ENCODE data around the gene BBS1.
"Not testable (repeated sequence)": the region's sequence is repeated elsewhere in the genome, so short reads cannot be mapped to it uniquely, and the experiment has no call there.

The BBS1 gene

DNA sequence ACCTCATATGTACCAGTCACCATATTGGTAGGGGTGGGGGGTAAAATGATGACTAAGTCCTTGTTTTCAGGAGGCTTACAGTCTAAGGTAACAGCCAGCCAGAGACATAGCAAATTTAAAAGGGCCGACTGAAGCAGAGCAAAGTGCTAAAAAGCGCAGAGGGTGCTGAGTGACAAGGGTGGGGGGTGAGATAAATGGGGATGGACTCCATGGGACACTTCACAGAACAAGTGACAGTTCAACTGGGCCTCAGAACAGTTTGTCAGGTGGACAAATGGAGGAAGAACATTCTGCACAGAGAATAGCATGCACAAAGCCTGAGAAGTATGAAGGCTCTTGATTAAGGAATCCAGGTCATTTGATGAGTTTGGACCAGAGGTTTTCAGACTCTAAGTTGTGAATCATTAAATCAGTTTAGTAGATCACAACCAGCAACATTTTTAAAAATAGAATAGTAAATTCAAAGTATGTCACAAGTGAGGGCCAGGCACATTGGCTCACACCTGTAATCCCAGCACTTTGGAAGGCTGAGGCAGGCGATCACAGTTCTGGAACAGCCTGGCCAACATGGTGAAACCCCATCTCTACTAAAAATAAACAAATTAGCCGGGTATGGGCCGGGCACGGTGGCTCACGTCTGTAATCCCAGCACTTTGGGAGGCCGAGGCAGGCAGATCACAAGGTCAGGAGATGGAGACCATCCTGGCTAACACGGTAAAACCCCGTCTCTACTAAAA, 14.0 kb downstream of the BBS1 start:
- no peak for DNase-seq (ENCODE audit: low read depth)

DNA sequence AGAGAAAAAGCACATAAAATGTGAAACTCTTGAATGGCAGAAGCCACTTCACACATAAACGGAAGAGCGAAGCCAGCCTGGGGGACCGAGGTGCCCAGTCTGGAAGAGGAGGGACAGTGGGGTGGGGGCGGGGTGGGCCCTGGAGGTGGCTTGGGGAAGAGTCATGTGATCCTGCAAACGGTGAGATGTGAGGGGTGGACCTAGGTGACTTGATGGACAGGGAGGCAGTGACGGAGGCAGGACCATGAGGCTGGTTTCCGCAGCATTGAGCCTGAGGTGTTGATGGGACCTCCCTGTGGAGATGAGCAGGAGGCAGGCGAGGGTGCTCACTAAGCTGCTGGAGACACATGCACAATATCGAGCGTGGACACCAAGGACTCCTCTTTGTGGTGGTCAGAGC, 18.6 kb downstream of the BBS1 start:
- no peak for DNase-seq (ENCODE audit: low read depth)

DNA sequence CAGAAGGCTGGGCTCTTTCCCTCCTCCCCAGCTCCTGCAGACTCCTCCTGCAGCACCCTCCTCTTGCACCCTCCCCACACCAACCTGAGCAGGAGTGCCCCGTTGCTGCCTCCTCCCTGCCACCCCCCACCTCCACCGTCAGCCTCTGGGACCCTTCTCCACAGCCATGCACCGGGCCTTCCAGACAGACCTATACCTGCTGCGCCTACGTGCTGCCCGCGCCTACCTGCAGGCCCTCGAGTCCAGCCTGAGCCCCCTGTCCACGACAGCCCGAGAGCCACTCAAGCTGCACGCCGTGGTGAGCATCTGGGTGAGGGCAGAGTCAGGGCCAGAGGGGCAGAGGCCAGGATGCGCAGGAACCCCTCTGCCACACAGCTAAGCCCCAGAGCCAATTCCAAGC, 19.2 kb downstream of the BBS1 start:
- DNase-seq (ENCODE audit: low read depth), result no peak

DNA sequence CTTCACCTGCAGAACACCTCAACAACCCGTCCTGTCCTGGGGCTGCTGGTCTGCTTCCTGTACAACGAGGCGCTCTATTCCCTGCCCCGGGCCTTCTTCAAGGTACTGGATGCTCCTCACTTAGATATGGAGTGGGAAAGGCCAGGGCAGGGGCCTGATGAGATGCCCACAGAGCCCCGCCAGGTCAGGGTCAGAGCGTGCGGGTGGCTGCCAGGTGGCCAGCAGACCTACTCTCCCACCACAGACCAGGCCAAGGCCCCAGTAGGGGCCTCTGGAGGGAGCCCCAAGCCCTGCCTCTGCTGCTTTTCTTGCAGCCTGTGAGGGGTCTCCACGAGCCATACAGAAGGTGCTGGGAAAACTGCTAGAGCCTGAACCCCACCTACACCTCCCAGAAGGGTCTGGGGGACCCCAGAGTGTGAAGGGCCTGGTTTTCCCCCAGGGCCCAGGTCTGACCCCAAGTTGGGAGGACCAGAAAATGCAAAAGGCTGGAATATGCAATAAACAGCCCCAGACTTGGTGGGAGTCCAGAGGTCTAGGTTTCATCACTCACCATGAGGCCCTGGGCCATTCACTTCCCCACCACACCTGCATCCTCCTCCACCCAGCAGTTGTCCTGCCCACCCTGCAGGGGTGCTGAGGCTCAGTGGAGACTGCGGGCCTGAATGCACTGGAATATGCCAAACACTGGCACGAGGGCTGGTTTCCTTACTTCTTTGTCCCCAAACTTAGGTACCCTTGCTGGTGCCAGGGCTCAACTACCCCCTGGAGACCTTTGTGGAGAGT, 20.7 kb downstream of the BBS1 start:
- DNase-seq (ENCODE audit: low read depth), result no peak

DNA sequence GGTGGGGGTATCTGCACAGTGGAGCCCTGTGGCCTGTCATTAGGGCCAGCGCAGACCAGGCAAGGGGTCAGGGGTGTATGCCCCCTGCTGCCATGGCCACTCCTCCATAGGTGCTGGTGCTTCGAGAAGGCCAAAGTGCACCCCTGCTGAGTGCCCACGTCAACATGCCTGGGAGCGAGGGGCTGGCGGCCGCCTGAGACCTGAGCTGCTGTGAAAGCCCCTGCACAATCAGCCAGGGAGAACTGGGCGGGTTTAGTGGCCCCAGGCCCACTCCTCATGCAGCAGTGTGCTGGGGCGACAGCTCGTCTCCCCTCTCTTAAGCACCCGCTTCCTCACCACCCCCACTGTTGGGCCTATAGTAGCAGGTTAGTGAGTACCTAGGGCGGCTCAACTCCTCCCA, 21.4 kb downstream of the BBS1 start:
- DNase-seq (ENCODE audit: low read depth), result no peak

DNA sequence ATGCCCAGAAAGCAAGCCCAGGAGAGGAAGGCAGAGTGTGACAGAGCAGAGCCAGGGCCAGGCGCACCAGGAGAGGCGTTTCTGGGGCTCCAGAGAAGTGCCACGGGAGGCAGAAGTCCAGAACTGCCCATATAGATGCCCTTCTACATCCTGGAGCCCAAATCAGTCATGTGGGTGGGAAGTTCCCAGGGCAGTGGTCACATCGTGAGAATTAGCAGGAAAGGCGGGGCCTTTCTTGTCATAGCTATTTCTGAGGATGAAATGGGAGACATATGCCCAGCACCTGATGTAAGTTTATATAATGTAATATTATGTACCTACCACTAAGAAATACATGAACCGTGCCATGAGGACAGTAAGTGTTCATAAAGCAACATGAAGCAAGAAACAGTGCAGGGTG, 22.3 kb downstream of the BBS1 start:
- no peak for DNase-seq (ENCODE audit: low read depth)

DNA sequence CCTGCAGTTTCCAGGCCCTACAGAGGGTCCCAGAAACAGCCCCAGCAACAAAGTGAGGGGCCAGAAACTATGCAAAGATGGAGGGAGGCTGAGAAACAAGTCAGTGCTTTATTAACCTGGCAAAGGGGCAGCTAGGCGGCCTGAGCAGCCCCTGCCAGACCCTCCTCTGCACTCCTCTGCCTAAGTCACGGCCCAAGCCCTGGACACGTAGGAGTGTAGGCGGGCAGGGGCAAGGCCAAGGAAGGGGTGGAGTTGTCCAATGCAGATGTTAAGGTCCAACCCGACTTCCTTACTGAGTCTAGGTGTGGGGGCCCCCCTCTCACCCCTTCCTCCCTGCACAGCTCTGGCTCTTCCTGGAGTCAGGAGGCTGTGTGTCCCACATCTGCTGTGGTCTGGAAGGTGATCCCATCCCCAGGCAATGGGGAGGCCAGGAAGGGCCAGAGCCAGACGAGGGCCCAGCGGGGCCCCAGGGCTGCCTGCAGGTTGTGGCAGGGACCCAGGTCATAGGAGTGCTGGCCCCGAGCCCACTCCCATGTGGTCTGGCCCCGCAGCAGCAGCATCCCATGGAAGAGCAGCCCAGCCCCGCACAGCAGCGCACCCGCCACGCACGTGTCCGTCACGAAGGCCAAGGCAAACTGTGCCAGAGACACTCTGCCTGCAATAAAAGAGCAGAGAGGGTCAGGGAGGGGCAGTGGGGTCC, 28.9 kb downstream of the BBS1 start:
- no peak for DNase-seq (ENCODE audit: low read depth)

DNA sequence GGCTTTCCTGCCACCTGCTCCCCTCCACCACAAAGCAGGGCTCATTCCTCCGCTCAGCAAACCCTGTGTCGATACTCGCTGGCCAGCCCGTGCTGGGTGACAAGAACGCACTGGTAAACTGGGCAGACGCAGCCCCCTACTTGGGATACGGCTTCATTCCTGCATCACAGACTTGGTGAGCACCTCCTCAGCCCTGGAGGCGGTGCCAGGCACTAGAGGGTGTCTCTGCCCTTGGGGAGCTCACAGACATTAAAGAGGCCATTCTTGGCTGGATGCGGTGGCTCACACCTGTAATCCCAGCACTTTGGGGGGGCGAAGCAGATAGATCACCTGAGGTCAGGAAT, 29.4 kb downstream of the BBS1 start:
- DNase-seq (ENCODE audit: low read depth), result no peak

DNA sequence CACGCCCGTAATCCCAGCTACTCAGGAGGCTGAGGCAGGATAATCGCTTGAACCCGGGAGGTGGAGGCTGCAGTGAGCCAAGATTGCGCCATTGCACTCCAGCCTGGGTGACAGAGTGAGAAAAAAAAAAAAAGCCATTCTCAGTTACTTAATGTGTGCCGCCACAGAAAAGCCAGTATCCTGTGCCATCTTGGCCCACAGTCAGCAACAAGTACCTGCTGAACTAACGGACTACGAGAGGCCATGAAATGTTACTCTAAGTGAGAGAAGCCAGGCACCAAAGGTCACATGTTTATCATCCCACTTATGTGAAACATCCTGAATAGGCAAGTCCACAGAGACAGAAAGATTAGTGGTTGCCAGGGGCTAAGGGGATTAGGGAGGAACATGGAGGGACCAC, 30.2 kb downstream of the BBS1 start:
- DNase-seq (ENCODE audit: low read depth), result not testable (repeated sequence)

DNA sequence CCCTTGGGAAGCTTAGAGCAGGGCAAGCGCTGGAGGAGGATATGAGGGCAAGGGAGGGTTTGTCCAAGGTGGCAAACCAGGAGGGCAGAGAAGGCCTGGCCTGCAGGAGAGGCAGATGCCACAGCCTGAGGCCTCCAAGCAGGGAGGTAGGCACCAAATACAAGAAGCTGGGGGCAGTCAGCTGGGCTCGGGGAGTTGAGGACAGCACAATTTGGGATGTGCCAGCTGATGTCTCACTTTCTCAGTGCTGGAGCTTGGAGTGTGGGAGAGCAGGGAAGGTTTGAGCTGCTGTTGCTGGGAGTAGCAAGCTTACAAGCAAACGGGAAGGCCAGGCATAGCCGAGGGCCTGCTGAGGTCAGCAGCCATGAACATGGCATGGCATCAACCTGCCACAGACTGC, 31.5 kb downstream of the BBS1 start:
- DNase-seq (ENCODE audit: low read depth), result no peak

DNA sequence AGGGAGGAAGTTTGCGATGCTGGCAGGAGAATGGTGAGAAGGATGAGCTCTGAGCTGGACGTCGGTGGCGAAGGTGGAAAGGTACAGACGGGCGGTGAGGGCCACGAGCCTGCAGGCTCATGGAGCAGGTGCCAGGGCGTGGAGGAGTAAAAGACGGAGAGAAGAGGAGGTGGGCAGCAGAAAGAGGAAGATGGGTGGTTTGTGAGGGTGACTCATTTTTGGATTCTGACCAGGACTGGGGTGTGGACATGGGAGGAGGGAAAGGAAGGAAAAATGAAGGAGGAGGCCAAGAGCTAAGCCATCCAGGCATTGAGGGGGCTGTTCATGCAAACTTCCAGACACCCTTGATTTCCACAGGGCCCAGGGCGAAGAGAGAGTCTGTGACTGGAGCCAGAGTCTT, 31.9 kb downstream of the BBS1 start:
- DNase-seq (ENCODE audit: low read depth), result no peak

DNA sequence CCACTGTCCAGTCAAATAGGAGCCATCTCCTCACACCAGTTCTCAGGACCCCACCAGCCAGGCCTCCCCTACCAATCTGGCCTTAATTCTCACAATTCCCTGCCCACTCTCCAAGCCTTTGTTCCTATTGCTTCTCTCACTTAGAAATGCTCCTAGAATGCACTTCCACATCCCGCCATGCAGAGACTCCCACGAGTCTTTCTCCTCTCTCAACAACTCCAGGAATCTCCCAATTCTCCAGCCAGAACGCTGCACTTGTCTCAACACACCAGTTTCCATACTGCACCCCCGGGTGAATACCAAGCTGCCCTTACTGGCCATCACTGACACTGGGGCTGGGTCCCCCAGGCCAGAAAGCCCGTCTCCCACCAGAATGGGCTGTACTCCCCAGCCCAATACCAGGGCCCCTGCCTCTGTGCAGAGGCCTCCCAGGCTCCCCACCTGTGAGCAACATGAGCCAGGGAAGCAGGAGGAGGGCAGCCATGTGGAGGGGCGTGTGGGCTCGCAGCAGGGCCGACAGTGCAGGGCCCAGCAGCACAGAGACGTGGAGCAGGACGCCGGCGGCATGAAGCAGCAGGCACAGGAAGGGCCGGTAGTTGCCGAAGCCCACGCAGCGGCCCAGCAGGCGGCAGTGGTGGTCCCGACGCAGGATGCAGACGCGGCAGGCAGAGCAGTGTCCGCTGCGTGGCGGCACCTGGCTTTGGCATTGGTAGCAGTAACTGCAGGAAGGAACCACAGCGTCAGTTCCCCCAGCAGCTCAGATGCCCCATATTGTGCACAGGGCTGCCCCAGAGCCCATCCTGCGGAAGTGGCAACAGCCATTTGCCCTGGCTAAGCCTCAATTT, 33.0 kb downstream of the BBS1 start:
- peak; percentile 39 for DNase-seq (ENCODE audit: low read depth)

DNA sequence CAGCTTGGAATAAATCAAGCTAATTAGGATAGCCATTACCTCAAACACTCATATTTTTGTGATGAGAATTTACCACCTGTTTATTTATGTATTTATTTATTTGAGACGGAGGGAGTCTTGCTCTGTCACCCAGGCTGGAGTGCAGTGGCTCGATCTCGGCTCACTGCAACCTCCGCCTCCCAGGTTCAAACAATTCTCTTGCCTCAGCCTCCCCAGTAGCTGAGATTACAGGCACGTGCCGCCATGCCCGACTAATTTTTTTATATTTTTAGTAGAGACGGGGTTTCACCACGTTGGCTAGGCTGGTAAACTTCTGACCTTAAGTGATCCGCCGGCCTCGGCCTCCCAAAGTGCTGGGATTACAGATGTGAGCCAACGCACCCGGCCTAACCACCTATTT, 34.5 kb downstream of the BBS1 start:
- DNase-seq (ENCODE audit: low read depth), result not testable (repeated sequence)

DNA sequence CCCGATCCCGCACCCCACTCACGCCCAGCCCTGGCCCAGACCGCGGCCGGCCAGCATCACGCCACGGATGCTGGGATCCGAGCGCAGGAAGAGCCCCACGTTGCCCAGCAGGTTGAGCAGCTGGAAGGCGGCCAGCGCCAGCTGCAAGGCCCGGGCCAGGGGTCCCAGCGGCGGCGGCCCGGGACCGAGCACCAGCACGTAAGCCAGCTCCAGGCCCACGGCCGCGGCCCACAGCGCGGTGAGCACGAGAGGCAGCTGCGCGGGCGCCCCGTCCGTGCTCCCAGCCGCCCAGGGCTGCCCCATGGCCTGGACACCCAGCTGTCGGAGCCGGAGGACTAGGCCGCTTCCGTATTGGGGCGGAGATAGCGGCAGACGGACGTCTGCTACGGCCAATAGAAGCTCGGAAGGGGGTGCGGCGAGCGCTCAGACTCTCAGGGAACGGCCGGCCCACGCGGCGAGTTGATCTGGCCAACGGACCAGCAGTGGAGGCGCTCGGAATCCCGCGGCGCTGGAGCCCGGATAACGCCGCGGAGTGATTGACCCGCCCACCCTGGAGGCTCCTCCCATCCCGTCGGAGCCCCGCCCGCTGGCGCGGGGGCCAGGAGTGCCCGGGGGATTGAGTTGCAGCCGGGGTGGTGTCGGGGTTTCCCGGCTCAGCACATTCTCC, 35.4 kb downstream of the BBS1 start, which contains the start of gene ZDHHC24:
Gene ZDHHC24, minus strand, starts transcription at position 348 of the 667 bp plus-strand sequence. Its CDS starts 45 bp downstream, at position 303.
- DNase-seq (ENCODE audit: low read depth), result peak; percentile 75

DNA sequence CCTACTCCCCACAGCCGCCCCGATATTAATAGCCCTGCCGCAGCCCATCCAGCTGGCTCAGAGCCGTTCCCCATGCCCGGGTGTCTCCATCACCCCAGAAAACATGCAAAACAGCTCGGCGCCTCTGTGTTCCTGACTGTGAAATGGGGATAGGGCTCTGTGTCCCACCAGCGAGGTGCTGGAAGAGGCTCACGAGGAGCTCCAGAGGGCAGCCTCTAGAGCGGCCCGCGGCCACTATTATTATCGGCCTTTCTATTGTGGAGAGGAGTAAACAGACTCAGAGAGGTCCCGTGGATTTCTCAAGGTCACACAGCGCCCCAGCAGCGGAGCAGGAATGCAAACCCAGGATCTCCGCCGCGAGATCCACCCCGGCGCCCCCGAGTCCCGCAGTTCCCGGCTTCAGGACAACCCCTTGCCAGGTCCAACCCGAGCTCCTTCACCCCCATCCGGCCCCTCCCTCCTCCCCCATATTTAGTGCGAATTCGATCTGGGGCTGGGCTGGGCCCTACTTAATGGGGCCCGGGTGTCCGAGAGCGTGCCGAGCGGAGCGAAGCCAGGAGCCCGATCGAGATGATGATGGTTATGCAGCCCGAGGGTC, 36.0 kb downstream of the BBS1 start, which contains the start of gene ACTN3:
Gene ACTN3, plus strand, starts transcription at position 536 of the 598 bp plus-strand sequence. Its CDS starts 35 bp downstream, at position 571.
- DNase-seq (ENCODE audit: low read depth), result no peak

DNA sequence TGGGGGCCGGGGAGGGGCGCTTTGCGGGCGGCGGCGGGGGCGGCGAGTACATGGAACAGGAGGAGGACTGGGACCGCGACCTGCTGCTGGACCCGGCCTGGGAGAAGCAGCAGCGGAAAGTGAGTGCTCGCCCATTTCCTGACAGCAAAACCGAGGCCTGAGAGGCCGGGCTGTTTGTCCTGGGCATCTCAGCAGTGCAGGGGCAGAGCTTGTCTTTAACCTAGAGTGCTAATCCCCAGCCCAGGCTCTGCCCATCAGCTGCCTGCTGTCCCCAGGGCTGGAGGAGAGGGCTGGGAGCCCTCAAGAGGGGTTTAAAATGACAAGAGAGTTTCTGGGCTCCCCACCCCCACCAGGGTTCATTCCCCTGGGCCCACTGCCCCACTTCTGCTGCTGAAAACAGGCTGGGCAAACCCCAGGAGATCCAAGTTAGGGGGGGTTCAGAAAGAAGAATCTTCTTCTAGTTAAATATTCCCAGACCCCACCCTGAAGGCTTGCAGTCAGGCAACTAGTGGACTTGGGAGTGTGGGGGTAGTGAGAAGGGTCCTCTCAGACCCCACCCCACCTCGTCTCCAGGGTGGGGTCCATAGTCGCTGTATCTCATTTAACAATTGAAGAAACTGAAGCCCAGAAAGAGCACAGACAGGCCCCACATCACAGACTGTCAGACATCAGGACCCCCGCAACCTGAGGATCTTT, 36.7 kb downstream of the BBS1 start:
- DNase-seq (ENCODE audit: low read depth), result no peak

DNA sequence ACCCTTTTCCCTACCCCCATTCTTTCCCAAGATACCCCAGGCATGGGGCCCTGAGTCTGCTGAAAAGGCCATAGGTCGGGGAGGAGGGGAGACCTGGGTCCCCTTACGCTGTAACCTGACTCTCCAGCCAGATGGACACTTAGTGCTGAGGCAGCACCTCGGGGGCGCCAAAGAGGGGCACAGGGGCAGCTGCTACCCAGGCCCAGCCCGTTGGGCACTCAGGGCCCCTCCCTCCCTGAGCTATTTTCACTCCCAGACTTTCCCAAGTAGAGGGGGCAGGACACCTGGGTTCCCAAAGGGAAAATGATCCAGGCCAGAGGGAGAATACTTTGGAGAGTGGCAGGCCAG, 37.2 kb downstream of the BBS1 start:
- DNase-seq (ENCODE audit: low read depth), result no peak

DNA sequence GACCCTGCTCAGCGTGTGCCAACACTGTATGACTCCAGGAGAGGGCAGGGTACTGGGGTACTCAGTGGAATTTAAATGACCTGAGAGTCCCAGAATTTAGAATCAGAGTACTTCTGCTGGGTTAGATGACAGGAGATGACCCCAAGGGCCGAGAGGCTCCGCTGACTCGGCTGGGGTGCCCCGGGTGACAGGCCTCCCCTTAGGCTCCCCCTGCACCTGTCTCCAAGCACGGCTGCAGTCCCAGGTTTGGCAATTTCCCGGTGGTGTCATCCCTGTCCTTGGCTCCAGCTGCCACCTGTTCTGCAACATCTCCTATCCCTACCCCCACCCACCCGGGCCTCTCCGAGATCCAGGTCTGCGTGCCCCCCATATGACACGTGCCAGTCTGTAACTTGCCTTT, 37.6 kb downstream of the BBS1 start:
- no peak for DNase-seq (ENCODE audit: low read depth)

DNA sequence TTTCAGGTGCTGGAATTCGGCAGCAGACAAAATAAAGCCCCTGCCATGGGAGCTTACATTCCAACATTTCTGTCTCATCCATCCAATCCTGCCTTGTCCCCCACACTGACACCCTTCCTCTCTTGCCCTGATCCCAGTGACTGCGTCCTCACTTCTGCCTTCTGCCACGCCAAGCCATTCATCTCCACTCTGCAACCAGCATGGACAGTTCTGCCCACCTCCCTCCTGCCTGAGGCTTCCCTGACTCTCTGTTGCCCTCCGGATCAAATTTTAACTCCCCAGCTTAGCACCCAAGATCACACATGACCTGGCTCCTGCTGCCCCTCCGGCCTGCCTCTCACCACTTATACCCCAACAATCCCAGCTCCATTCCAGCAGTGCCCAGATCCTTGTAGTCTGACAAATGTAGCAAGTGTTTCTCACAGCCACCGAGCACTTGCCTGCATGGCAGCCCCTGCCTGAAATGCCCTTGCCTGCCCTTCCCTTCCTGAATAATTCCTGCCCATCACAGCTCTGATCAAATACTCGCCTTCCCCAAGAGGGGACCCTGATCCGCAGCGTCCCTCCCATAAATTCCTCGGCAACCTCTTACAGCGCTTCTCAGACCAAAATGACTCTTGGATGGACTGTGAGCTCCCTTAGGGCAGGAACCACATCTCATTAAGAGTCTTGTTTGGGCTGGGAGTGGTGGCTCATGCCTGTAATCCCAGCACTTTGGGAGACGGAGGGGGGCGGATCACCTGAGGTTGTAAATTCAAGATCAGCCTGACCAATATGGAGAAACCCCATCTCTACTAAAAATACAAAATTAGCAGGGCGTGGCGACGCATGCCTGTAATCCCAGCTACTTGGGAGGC, 38.6 kb downstream of the BBS1 start:
- no peak for DNase-seq (ENCODE audit: low read depth)

DNA sequence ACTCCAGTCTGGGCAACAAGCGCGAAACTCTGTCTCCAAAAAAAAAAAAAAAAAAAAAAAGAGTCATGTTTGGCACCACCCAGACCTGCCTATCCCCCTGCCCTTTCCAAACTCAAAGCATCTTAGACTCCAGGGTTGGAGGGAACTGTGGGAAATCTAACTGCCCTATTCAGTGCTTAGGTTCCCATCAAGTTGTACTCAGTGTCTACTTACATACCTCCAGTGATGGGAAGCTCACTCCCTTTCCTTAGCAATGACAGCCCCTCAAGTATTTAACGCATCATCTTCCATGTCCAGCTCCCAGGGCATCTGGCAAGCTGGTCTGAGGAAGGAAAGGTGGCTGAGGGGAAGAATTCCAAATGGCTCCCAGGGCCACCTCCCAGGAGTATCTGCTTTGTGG, 39.3 kb downstream of the BBS1 start:
- DNase-seq (ENCODE audit: low read depth), result no peak

All from T-helper 22 cell (primary cell).